B cell (primary cell): ENCODE data around the gene KDELR1. TPM values are rescaled to one million over a fixed set of nuclear protein-coding genes. Genes with fewer than 3 reads are reported as not detected.

Experiments
- ATAC-seq: fragments of 200-7000 bp; cut with Tn5 transposase; one replicate; pipeline ENCODE4 v1.10.0; 2021; ENCODE audit warnings: low read depth, mild to moderate bottlenecking, moderate number of reproducible peaks, moderate library complexity
- CTCF ChIA-PET: fragments of 350-600 bp; sonication (Branson Sonifier 250); formaldehyde crosslinking; loops from one replicate; lab custom pipeline; 2021; ENCODE audit warnings: antibody characterized with exemption, inconsistent platforms; lab: Charles Lee
- POLR2A ChIA-PET: fragments of 350-600 bp; sonication (Branson Sonifier 250); formaldehyde crosslinking; loops from one replicate; lab custom pipeline; 2021; ENCODE audit warnings: antibody characterized with exemption; lab: Charles Lee
- DNase-seq: peaks from one replicate; pipeline ENCODE4 v3.0.0; 2013
- H2AFZ ChIP-seq: 2 replicates; pipeline ENCODE4 v1.6.1; 2012; ENCODE audit warnings: mild to moderate bottlenecking, low read depth, low read length; ENCODE audit not compliant: insufficient read depth, poor library complexity, severe bottlenecking
- H3K27ac ChIP-seq, 2 donors: 1 replicate in 1 of 2; 2 replicates in 1 of 2; pipeline ENCODE4 v1.5.1; 2012 to 2013; ENCODE audit warnings: low read length in 2 of 2, mild to moderate bottlenecking in 2 of 2, moderate library complexity in 1 of 2
- H3K27me3 ChIP-seq, 4 experiments: fragments of 200-600 bp in 1 of 4; sonication (generic) in 1 of 4; replicated peaks in 1 of 4; 1 replicate in 2 of 4; 2 replicates in 2 of 4; pipeline versions ENCODE4 v1.6.1 to v1.7.0; 2013 to 2016; ENCODE audit warnings: low read length in 3 of 4, mild to moderate bottlenecking in 2 of 4, mixed read lengths in 1 of 4, moderate library complexity in 1 of 4; ENCODE audit not compliant: insufficient read depth in 4 of 4, control insufficient read depth in 3 of 4; ENCODE audit errors: control extremely low read depth in 1 of 4
- H3K36me3 ChIP-seq, 2 experiments: replicated peaks in 1 of 2; 1 replicate in 1 of 2; 2 replicates in 1 of 2; pipeline versions ENCODE4 v1.6.1 to v1.7.1; 2013; ENCODE audit warnings: low read length in 1 of 2; ENCODE audit not compliant: insufficient read depth in 2 of 2, control insufficient read depth in 1 of 2; ENCODE audit errors: control extremely low read depth in 1 of 2, extremely low read depth in 1 of 2
- H3K4me1 ChIP-seq, 2 donors: fragments of 200-600 bp in 1 of 2; sonication (generic) in 1 of 2; 1 replicate in 1 of 2; 2 replicates in 1 of 2; pipeline versions ENCODE4 v1.5.1 to v1.6.1; 2013 to 2017; ENCODE audit warnings: low read length in 2 of 2; ENCODE audit not compliant: control insufficient read depth in 2 of 2, insufficient read depth in 2 of 2
- H3K4me2 ChIP-seq: replicated peaks from 2 replicates; pipeline ENCODE3; 2012; ENCODE audit warnings: mild to moderate bottlenecking, low read depth, low read length; ENCODE audit not compliant: poor library complexity, severe bottlenecking
- H3K4me3 ChIP-seq, 5 experiments: fragments of 200-600 bp in 1 of 5; sonication (generic) in 1 of 5; 1 replicate in 3 of 5; 2 replicates in 2 of 5; pipeline versions ENCODE4 v1.5.1 to v1.7.0; 2011 to 2016; ENCODE audit warnings: low read length in 4 of 5, mild to moderate bottlenecking in 4 of 5, low read depth in 2 of 5, control low read depth in 1 of 5, moderate library complexity in 1 of 5; ENCODE audit not compliant: insufficient read depth in 1 of 5; ENCODE audit errors: control extremely low read depth in 1 of 5, extremely low read depth in 1 of 5
- H3K79me2 ChIP-seq: fragments of 200-600 bp; sonication (generic); one replicate; pipeline ENCODE4 v1.6.0; 2016; ENCODE audit warnings: low read length; ENCODE audit not compliant: control insufficient read depth, insufficient read depth
- H3K9ac ChIP-seq: fragments of 200-600 bp; sonication (generic); 2 replicates; pipeline ENCODE4 v1.6.1; 2017; ENCODE audit warnings: mild to moderate bottlenecking, low read length, moderate library complexity
- H3K9me3 ChIP-seq, 3 donors: one replicate each; pipeline versions ENCODE4 v1.6.1 to v1.7.1; 2013; ENCODE audit warnings: low read length in 2 of 3; ENCODE audit not compliant: control insufficient read depth in 2 of 3, insufficient read depth in 1 of 3; ENCODE audit errors: control extremely low read depth in 1 of 3
- H4K20me1 ChIP-seq: 2 replicates; pipeline ENCODE4 v1.6.0; 2012; ENCODE audit warnings: mild to moderate bottlenecking, low read length; ENCODE audit not compliant: insufficient read depth, control insufficient read depth, poor library complexity, severe bottlenecking
- H3K27ac Mint-ChIP-seq: one replicate; pipeline ENCODE4 v1.8.0; 2021; ENCODE audit warnings: mixed read lengths
- H3K27me3 Mint-ChIP-seq: one replicate; pipeline ENCODE4 v1.8.0; 2021; ENCODE audit warnings: mixed read lengths
- H3K4me1 Mint-ChIP-seq: one replicate; pipeline ENCODE4 v1.8.0; 2021; ENCODE audit warnings: mixed read lengths
- H3K4me3 Mint-ChIP-seq: one replicate; pipeline ENCODE4 v1.8.0; 2021; ENCODE audit warnings: mixed read lengths
- H3K9me3 Mint-ChIP-seq: one replicate; pipeline ENCODE4 v1.8.0; 2022; ENCODE audit warnings: mixed read lengths; ENCODE audit not compliant: insufficient read depth
- EZH2 ChIP-seq: IDR thresholded peaks from 2 replicates; pipeline ENCODE4 v1.6.1; 2012; ENCODE audit warnings: borderline replicate concordance, low read depth, mild to moderate bottlenecking, moderate library complexity, low read length; ENCODE audit not compliant: insufficient read depth, poor library complexity, severe bottlenecking
- WGBS: methylation state at CpG from one replicate; pipeline ENCODE4 v1.1.5; 2013; ENCODE audit warnings: missing lambda C conversion rate; ENCODE audit not compliant: insufficient coverage; 5-methylcytosine and 5-hydroxymethylcytosine counted together
- intact Hi-C: fragments of 100-400 bp; cut with micrococcal nuclease; formaldehyde crosslinking; loops from one replicate; pipeline ENCODE4 v1.10.0; 2022
- polyA plus RNA-seq: library from polyadenylated mRNA; depleted of rRNA; stranded (reverse); fragments of >200 nt; gene quantifications from 2 replicates; pipeline ENCODE4 v1.2.3, GENCODE V29; 2012
- total RNA-seq, 2 donors: library from RNA; stranded (reverse); fragments of 120-200 nt in 1 of 2; gene quantifications; 1 replicate in 1 of 2; 2 replicates in 1 of 2; pipeline versions ENCODE4 v1.2.3 to v1.2.4, GENCODE V29; 2013 to 2022
- TF ChIP-seq, protein P1 (sequence below): fragments of 200-600 bp; IDR thresholded peaks from one replicate; pipeline ENCODE4 v1.8.0; 2022; ENCODE audit warnings: antibody characterized with exemption, mild to moderate bottlenecking

Gene KDELR1
- total and polyA plus RNA-seq, 2 donors (not counting 1 experiment from before 2014, with no cell fraction given) = 33.3 to 62.7 TPM

DNA sequence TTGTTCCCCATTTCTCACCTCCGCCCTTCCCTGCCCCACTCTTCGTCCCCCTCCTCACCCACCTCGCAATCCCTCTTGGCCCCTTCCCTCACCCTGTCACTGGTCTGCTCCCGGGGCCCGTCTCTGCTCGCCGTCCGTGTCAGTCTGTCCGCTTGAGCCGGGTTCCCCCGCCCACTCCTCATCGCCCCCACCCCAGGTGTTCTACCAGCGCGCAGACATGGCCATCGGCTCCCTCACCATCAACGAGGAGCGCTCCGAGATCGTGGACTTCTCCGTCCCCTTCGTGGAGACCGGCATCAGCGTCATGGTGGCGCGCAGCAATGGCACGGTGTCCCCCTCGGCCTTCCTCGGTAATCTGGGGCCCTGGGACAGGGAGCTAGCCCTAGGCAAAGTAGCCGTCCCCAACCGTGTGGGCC is 24.5 kb upstream of the KDELR1 start:
- ATAC-seq (no peak), DNase-seq (no peak)
- H2AFZ ChIP-seq = no peak overlapping the region
- Mint-ChIP-seq H3K27ac (no peak overlapping the region), H3K4me1 (peaks cover 22% of the 10 kb centered on the region), H3K9me3 (no peaks in the 10 kb centered on the region), H3K4me3 (no peak overlapping the region), H3K27me3 (peaks cover 33% of the 10 kb centered on the region)
- peaks cover 0 to 20% (median 0%) of the 10 kb centered on the region in 3 donors for H3K9me3 ChIP-seq
- H3K79me2 ChIP-seq = no peaks in the 10 kb centered on the region
- no peak overlapping the region for H3K27ac ChIP-seq
- H3K4me3 ChIP-seq = no peak overlapping the region
- H3K4me1 ChIP-seq = peaks cover 16 to 19% of the 10 kb centered on the region in 2 donors
- H3K27me3 ChIP-seq = peaks cover 0 to 44% (median 10%) of the 10 kb centered on the region in 4 experiments
- peak overlapping the region; percentile 79 for H3K4me2 ChIP-seq
- H4K20me1 ChIP-seq = no peaks in the 10 kb centered on the region
- H3K36me3 ChIP-seq = no peaks in the 10 kb centered on the region
- intact Hi-C loops = loop anchor here (1.0 kb wide), 1 partner anchor 17 kb away; no protein-coding TSS in a partner anchor
- POLR2A ChIA-PET = no interaction called here
- WGBS = 35% methylated on average over 30 of the region's 30 CpGs
- CTCF ChIA-PET = no interaction called here
- no peak overlapping the region for H3K9ac ChIP-seq
- TF ChIP-seq, protein P1, sequence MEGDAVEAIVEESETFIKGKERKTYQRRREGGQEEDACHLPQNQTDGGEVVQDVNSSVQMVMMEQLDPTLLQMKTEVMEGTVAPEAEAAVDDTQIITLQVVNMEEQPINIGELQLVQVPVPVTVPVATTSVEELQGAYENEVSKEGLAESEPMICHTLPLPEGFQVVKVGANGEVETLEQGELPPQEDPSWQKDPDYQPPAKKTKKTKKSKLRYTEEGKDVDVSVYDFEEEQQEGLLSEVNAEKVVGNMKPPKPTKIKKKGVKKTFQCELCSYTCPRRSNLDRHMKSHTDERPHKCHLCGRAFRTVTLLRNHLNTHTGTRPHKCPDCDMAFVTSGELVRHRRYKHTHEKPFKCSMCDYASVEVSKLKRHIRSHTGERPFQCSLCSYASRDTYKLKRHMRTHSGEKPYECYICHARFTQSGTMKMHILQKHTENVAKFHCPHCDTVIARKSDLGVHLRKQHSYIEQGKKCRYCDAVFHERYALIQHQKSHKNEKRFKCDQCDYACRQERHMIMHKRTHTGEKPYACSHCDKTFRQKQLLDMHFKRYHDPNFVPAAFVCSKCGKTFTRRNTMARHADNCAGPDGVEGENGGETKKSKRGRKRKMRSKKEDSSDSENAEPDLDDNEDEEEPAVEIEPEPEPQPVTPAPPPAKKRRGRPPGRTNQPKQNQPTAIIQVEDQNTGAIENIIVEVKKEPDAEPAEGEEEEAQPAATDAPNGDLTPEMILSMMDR = no peak
- TF ChIP-seq EZH2 = no peak

DNA sequence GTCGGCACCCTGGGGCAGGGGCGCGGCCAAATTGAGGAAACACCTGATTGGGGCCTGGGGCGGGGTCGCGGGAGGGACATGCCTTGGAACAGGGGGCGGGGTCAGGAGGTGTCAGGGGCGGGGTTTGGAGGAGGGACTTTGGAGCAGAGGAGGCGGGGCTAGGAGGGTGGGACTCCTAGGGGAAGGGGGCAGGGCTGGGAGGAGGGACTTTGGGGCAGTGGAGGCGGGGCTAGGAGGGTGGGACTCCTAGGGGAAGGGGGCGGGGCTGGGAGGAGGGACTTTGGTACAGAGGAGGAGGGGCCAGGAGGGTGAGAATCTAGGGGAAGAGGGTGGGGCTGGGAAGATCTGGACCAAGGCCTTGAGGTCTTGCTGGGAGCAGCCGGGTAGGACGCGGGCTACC is 24.0 kb upstream of the KDELR1 start:
- Histone ChIP-seq H3K36me3 (no peaks in the 10 kb centered on the region), H3K9me3 (peaks cover 0 to 20% (median 0%) of the 10 kb centered on the region in 3 donors), H4K20me1 (no peaks in the 10 kb centered on the region), H3K9ac (peak overlapping the region; percentile 47), H3K27me3 (peaks cover 0 to 44% (median 10%) of the 10 kb centered on the region in 4 experiments), H3K79me2 (no peaks in the 10 kb centered on the region), H3K4me1 (peaks cover 16 to 19% of the 10 kb centered on the region in 2 donors), H3K27ac (no peak overlapping the region), H2AFZ (peak overlapping the region; percentile 75), H3K4me3 (peak overlapping the region in 2 of 5 experiments; percentile 30 to 54), H3K4me2 (peak overlapping the region; percentile 79)
- WGBS = 3% methylated on average over 11 of the region's 14 CpGs
- CTCF ChIA-PET = interaction anchor here (1.8 kb wide), 1 partner anchor 24 kb away, joined by 7 read pairs; the partner anchor contains the start of gene KDELR1
- Mint-ChIP-seq H3K9me3 (no peaks in the 10 kb centered on the region), H3K4me3 (peak overlapping the region; percentile 10), H3K27ac (no peak overlapping the region), H3K4me1 (peaks cover 22% of the 10 kb centered on the region), H3K27me3 (peaks cover 36% of the 10 kb centered on the region)
- ATAC-seq = peak; percentile 70
- intact Hi-C loops = loop anchor here (1.0 kb wide), 1 partner anchor 16 kb away; no protein-coding TSS in a partner anchor
- POLR2A ChIA-PET = no interaction called here
- TF ChIP-seq, protein P1 = no peak
- no peak for TF ChIP-seq EZH2
- peak; percentile 75 for DNase-seq
